Effector memory CD4-positive, alpha-beta T cell (primary cell): ENCODE data around the gene OR6N2.

Experiments
- DNase-seq, 3 donors: peaks; one replicate each; pipeline ENCODE4 v3.0.0-alpha.2; 2020
- H3K27ac ChIP-seq: 2 replicates; pipeline ENCODE4 v1.7.0; 2013; ENCODE audit warnings: mild to moderate bottlenecking, low read length, moderate library complexity; ENCODE audit not compliant: insufficient read depth, poor library complexity, severe bottlenecking
- H3K27me3 ChIP-seq: replicated peaks from 2 replicates; pipeline ENCODE4 v1.7.0; 2013; ENCODE audit warnings: mild to moderate bottlenecking, low read length; ENCODE audit not compliant: insufficient read depth, control insufficient read depth, poor library complexity, severe bottlenecking
- H3K36me3 ChIP-seq: 2 replicates; pipeline ENCODE4 v1.7.0; 2013; ENCODE audit warnings: mild to moderate bottlenecking, low read length, moderate library complexity; ENCODE audit not compliant: control insufficient read depth, insufficient read depth
- H3K4me1 ChIP-seq: 2 replicates; pipeline ENCODE4 v1.7.0; 2013; ENCODE audit warnings: low read length, mild to moderate bottlenecking; ENCODE audit not compliant: control insufficient read depth, insufficient read depth, poor library complexity, severe bottlenecking
- H3K4me3 ChIP-seq: 2 replicates; pipeline ENCODE4 v1.7.0; 2013; ENCODE audit warnings: low read length, low read depth, mild to moderate bottlenecking; ENCODE audit not compliant: insufficient read depth, poor library complexity, severe bottlenecking
- H3K9me3 ChIP-seq: 2 replicates; pipeline ENCODE4 v1.7.0; 2013; ENCODE audit warnings: mild to moderate bottlenecking, low read length, moderate library complexity; ENCODE audit not compliant: control insufficient read depth

Gene OR6N2

DNA sequence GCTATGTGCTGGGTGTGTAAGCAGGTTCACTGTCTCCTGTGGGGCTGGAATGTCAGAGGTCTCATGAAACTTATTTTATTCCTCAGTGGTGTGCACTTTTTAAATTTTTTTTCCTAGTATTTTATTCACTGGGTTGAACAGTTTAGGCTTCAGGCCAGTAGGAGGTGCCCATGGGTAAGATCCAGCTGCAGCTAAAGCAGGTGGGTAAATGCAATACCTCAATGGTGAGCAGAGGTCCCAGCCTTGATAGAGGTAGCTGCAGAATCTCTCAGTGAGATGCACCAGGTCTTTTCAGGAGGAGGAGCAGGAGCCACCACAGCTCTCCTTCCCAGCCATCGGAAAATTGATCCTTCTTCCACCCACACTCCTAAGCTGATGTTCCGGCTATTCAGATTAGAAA is 12.6 kb upstream of the OR6N2 start:
- H3K4me3 ChIP-seq = no peak overlapping the region
- DNase-seq = peak in 1 of 3 donors; percentile 6
- H3K27me3 ChIP-seq = no peaks in the 10 kb centered on the region
- no peaks in the 10 kb centered on the region for H3K4me1 ChIP-seq
- no peak overlapping the region for H3K27ac ChIP-seq
- no peaks in the 10 kb centered on the region for H3K9me3 ChIP-seq
- H3K36me3 ChIP-seq = no peaks in the 10 kb centered on the region

DNA sequence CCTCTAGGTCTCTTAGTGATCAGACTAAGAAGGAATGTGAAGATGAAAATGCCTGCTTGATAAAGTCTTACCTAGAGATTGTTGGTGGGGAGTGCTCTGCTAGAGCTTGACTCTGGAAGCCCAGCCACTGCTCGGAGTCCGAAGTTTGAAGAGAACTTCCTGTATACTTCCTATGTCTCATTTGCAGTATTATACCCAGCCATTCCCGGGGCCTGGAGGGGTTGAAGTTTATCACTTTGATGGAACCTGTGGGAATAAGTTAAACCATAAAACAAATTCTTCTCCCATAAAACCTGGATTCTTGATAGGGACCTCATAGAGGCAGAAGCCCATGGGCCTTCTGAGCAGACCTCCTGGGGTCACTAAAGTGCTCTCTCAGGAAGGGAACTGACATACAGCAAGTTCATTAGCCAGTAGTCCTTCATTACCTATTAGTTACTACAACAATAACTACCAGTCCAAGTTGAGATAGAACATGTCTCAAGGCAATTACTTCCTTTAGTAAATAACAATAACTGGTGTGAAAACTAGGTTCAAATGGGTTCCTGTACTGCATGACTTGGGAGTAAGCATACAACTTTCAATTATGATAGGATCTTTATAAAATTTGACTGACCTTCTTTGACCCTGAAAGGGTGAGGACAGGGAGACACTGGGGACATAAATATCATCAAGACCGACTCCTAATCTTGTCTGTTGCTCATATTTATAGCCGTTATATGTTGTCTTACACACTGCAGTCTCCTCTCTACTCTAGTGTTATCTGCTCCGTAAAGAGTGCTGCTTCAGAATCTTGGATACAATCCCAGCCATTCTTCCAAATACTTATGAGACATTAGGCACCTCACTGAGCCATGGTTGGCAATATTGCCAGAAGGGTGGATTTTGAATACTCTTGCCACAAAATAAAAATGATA is 8.8 kb downstream of the OR6N2 start, which contains the start of gene OR6N1:
Gene OR6N1 (minus strand): TSS at position 246 of the 917 bp plus-strand sequence. CDS start 5,513 bp downstream, outside the sequence.
- Histone ChIP-seq H3K27me3 (no peaks in the 10 kb centered on the region), H3K27ac (no peak within 1 kb of the TSS), H3K9me3 (no peaks in the 10 kb centered on the region), H3K4me3 (no peak within 1 kb of the TSS), H3K4me1 (no peaks in the 10 kb centered on the region), H3K36me3 (no peaks in the 10 kb centered on the region)
- no peak for DNase-seq

DNA sequence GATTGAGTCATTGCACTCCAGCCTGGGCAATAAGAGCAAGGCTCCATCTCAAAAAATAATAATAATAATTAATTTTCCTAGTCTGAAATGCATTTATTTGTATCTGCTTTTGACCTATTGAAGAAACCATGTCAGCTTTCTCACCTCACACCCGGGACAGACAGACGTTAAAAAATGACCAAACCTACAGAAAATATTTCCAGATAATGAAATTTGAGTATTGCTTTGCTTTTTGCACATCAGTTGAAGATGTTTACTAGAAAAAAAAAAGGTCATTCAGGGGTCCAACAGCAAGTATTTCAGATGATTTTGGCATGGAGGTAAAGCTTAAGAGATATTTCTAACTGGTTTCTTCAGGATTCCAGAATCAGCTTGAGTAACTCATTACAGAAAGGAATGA is 26.6 kb downstream of the OR6N2 start, which contains the start of gene OR6K6:
Gene OR6K6 (plus strand): TSS at position 301 of the 400 bp plus-strand sequence. CDS start 168 bp downstream, outside the sequence.
- Histone ChIP-seq H3K9me3 (no peaks in the 10 kb centered on the region), H3K4me3 (no peak within 1 kb of the TSS), H3K4me1 (no peaks in the 10 kb centered on the region), H3K36me3 (no peaks in the 10 kb centered on the region), H3K27ac (no peak within 1 kb of the TSS), H3K27me3 (peaks cover 3% of the 10 kb centered on the region)
- DNase-seq = no peak

DNA sequence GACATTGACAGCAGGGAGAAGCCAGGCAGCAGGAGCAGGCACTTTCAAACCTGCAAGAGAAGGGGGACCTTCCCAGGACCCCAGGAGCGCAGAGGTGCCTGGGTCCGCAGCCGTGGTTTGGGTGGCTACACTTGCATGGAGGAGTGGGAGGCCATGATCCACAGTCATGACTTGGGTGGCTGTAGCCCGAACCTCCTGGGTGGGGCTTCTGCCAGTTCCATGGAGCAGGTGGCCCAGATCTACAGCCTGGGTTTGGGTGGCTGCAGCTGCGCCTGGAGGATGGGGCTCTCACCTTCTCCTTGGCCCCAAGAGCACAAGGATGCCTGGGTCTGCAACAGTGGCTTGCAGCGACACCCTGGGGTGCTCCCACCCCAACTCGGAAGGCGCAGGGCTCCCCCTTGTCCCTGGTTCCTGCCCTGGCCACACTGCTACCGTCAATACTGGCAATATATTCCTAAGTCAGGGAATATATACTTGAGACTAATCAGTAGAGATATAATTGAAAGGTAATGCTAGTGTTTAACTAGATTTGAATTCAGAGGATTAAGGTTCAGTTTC is 28.8 kb downstream of the OR6N2 start:
- H3K4me3 ChIP-seq = no peak overlapping the region
- H3K27ac ChIP-seq = no peak overlapping the region
- H3K36me3 ChIP-seq = no peaks in the 10 kb centered on the region
- no peaks in the 10 kb centered on the region for H3K9me3 ChIP-seq
- no peaks in the 10 kb centered on the region for H3K4me1 ChIP-seq
- H3K27me3 ChIP-seq = peaks cover 3% of the 10 kb centered on the region
- DNase-seq = no peak

DNA sequence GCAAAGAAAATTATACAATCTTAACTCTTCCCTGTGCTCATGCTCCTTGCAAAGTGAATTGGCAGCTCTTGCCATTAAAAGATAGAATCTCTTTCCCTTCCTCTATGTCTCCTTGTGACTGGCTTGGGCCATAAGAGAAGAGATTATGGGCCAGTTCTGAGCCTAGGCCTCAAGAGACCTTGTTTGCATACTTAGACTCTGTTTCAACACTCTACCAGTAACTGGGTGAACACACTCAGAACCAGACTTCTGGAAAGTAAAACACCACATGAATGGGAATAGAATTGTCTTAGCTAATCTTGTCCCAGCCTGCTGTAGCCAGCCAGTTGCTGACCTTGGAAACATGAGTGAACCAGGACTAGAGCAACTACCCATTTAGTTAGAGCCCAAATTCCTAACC is 45.2 kb downstream of the OR6N2 start:
- Histone ChIP-seq H3K27me3 (no peaks in the 10 kb centered on the region), H3K4me3 (no peak overlapping the region), H3K27ac (no peak overlapping the region), H3K4me1 (no peaks in the 10 kb centered on the region), H3K9me3 (no peaks in the 10 kb centered on the region), H3K36me3 (no peaks in the 10 kb centered on the region)
- no peak for DNase-seq

DNA sequence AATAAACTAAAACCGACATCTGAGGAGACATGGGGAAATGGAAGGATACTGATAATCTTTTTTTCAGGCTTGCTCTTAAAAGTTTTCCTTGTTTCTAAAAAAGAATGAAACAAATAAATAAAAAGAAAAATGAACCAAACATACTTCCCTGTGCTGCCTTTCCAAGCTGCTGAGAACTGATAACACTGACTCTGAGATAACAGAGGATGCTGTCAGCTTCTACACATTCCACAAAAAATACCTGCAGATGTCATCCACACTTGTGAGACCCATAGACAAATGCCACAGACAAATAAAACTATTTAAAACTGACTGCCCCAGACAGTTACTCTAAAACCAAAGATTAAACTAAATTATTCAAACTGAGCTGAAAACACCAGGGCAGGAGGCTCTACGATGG is 48.5 kb downstream of the OR6N2 start:
- H3K27me3 ChIP-seq = no peaks in the 10 kb centered on the region
- no peaks in the 10 kb centered on the region for H3K9me3 ChIP-seq
- no peaks in the 10 kb centered on the region for H3K4me1 ChIP-seq
- H3K36me3 ChIP-seq = no peaks in the 10 kb centered on the region
- DNase-seq = no peak
- no peak overlapping the region for H3K27ac ChIP-seq
- H3K4me3 ChIP-seq = no peak overlapping the region

DNA sequence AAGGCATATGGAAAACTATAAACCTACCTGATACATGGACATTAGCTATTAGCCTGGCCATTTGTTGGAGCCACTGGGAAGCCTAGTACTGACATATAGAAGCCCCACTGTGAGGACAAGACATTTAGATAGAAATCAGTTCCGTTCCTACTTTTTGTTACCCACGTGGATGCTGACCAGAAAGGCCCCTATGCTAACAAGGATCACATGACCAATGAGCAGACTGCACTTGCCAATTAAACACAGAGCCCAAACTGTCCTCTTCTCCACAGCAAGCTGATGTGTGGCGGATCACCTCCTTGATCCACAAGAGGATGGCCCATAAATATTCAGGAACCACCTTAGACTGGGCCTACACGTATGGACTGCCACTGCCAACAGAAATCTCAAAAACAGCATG is 49.3 kb downstream of the OR6N2 start:
- no peak for DNase-seq
- Histone ChIP-seq H3K4me3 (no peak overlapping the region), H3K27me3 (no peaks in the 10 kb centered on the region), H3K9me3 (no peaks in the 10 kb centered on the region), H3K27ac (no peak overlapping the region), H3K4me1 (no peaks in the 10 kb centered on the region), H3K36me3 (no peaks in the 10 kb centered on the region)

DNA sequence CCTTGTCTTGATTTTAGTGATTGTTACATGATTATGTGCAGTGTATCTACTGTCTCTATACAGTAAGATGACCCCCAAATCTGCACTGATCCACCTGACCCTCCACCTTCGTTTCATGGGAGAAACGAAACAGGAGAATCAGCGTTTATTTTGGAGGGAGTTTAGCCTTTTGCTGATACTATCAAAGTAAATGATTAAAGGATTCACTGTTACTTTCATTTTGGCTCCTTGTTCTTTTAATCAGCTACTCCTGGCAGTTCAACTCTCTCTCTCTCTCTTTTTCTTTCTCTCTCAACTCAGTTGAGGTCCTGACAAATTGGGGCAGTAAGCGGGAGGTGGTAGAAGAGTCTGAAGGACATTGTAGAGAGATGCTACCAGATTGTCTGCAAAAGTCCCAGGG is 50.6 kb downstream of the OR6N2 start:
- Histone ChIP-seq H3K27ac (no peak overlapping the region), H3K9me3 (no peaks in the 10 kb centered on the region), H3K36me3 (no peaks in the 10 kb centered on the region), H3K4me3 (no peak overlapping the region), H3K4me1 (no peaks in the 10 kb centered on the region), H3K27me3 (no peaks in the 10 kb centered on the region)
- DNase-seq = no peak

DNA sequence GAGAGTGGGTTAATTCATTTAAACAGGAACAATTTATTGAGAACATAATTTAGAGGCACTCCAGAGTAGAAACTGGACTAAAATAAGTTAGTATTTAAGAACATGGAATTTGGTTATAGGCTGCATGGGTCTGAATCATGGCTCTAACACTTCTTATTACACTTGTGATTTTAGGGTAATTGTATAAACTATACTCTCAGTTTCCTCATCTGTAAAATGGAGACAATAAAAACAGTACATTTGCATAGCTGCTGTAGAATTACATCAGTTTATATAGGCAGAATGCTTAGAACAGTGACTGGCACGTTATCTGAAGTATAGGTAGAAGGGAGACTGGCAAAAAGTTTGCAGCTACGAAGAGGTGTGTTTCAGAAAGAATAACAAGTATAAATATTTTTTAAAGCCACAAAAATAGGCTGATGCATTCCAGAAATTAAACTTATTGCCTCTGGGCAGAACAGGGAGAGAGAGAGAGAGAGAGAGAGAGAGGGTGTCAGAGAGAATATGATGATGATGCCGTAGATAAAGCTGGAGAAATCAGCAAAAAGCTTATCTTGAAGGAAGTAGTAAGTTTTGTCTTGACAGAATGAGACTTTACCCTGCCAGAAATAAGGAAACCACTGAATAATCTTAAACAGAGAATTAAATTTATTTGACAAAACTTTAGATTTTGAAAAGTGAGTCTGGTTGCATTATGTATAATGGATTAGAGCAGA is 52.3 kb downstream of the OR6N2 start:
- no peaks in the 10 kb centered on the region for H3K9me3 ChIP-seq
- no peak overlapping the region for H3K4me3 ChIP-seq
- H3K27ac ChIP-seq = no peak overlapping the region
- DNase-seq = no peak
- no peaks in the 10 kb centered on the region for H3K4me1 ChIP-seq
- no peaks in the 10 kb centered on the region for H3K36me3 ChIP-seq
- H3K27me3 ChIP-seq = no peaks in the 10 kb centered on the region

DNA sequence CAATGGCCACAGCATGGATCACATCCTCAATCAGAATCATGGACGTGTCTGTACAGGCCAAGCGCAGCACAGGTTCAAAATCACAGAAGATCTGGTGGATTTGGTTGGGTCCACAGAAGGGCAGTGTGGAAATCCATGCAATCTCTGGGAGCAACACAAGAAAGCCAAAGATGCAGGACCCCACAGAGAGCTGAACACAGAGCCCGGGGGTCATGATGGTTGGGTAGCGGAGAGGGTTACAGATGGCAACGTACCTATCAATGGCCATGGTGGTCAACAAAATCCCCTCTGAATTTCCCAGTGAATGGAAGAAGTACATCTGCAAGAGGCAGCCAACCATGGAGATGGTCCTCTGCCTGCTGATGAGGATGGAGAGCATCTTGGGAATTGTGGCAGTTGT is 56.6 kb downstream of the OR6N2 start:
- Histone ChIP-seq H3K27ac (no peak overlapping the region), H3K36me3 (no peaks in the 10 kb centered on the region), H3K4me3 (no peak overlapping the region), H3K9me3 (no peaks in the 10 kb centered on the region), H3K4me1 (no peaks in the 10 kb centered on the region), H3K27me3 (no peaks in the 10 kb centered on the region)
- DNase-seq = no peak
